Measurements from ENCODE around the gene RGS18. TPM values are rescaled to one million over a fixed set of nuclear protein-coding genes. Genes with fewer than 3 reads are reported as not detected.

RGS18 gene
- total and polyA plus RNA-seq, 4 donors, result 1.4 to 16.2 (median 7.5) TPM

DNA sequence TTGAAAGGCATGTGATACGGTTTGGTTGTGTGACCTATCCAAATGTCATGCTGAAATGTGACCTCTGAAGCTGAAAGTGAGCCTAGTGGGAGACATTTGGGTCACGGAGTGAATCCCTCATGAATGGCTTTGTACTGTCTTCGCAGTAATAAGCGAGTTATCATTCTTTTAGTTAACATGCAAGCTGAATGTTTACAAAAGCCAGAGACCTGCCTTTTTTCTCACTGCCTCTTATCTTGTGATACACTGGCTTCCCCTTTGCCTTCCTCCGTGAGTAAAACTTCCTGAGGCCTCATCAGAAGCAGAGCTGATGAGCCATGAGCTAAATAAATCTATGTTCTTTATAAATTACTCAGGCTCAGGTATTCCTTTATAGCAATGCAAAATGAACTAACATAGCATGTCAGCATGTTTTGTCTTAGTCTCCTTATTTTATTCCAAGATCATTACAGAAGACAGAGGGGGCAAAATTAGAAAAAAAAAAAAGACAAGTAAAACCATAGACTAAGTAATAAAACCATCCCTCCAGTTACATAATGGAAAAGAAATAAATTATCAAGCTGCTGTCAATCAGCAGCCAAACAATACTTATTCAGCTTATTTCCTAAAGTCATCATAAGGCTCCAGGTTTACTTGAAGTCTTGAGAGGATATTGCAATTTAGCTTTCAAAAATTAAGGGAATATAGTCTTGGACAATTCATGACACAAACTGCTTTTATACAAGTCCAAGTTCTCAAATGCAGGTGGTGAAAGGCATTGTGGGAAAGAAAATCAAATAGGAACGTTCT, 12.1 kb downstream of the RGS18 start:
- Histone ChIP-seq H3K27me3 (ENCODE audit: control insufficient read depth in 3 of 3, insufficient read depth in 3 of 3, low read length in 2 of 3) (no peaks in the 10 kb centered on the region), H3K9me3 (ENCODE audit: control insufficient read depth in 4 of 4, insufficient read depth in 3 of 4, low read length in 3 of 4) (no peaks in the 10 kb centered on the region), H3K4me3 (no peak overlapping the region), H3K4me1 (ENCODE audit: control insufficient read depth in 5 of 5, insufficient read depth in 5 of 5, low read length in 5 of 5) (no peaks in the 10 kb centered on the region), H3K27ac (ENCODE audit: low read depth in 1 of 2, low read length in 1 of 2) (no peak overlapping the region), H3K36me3 (ENCODE audit: control insufficient read depth in 4 of 4, insufficient read depth in 4 of 4, low read length in 4 of 4) (no peaks in the 10 kb centered on the region), H3K9ac (ENCODE audit: insufficient read depth in 1 of 2, low read length in 2 of 2) (no peak overlapping the region)
- WGBS, 2 donors, result 17 to 33% methylated on average over 6 of the region's 6 CpGs
- ATAC-seq (ENCODE audit: insufficient read depth, low FRiP score) (no peak), DNase-seq (no peak)
- TF ChIP-seq, protein P1, sequence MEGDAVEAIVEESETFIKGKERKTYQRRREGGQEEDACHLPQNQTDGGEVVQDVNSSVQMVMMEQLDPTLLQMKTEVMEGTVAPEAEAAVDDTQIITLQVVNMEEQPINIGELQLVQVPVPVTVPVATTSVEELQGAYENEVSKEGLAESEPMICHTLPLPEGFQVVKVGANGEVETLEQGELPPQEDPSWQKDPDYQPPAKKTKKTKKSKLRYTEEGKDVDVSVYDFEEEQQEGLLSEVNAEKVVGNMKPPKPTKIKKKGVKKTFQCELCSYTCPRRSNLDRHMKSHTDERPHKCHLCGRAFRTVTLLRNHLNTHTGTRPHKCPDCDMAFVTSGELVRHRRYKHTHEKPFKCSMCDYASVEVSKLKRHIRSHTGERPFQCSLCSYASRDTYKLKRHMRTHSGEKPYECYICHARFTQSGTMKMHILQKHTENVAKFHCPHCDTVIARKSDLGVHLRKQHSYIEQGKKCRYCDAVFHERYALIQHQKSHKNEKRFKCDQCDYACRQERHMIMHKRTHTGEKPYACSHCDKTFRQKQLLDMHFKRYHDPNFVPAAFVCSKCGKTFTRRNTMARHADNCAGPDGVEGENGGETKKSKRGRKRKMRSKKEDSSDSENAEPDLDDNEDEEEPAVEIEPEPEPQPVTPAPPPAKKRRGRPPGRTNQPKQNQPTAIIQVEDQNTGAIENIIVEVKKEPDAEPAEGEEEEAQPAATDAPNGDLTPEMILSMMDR (IDR thresholded peaks at IDR 0.05; ENCODE audit: control extremely low read depth, extremely low read depth), result no peak

DNA sequence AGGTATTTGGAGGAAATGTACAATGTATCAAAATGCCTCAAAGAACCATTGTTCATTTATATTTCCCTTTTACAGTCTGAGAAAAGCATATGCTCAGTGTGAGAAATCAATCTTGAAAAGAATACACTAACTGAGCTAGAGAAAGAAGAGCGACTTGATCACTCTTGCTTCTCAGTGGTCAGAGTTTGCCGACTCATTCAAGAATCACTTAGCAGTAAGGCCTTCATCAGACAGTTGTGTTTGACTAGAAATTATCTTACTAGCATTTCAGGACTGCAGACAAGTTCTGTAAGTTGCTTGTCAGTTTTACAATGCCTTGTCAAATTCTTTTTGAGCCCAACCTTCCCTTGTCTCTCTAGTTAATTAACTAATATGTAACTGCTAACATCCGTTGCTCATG, 12.9 kb downstream of the RGS18 start:
- Histone ChIP-seq H3K36me3 (ENCODE audit: control insufficient read depth in 4 of 4, insufficient read depth in 4 of 4, low read length in 4 of 4) (no peaks in the 10 kb centered on the region), H3K9me3 (ENCODE audit: control insufficient read depth in 4 of 4, insufficient read depth in 3 of 4, low read length in 3 of 4) (no peaks in the 10 kb centered on the region), H3K4me1 (ENCODE audit: control insufficient read depth in 5 of 5, insufficient read depth in 5 of 5, low read length in 5 of 5) (no peaks in the 10 kb centered on the region), H3K9ac (ENCODE audit: insufficient read depth in 1 of 2, low read length in 2 of 2) (no peak overlapping the region), H3K4me3 (no peak overlapping the region), H3K27ac (ENCODE audit: low read depth in 1 of 2, low read length in 1 of 2) (no peak overlapping the region), H3K27me3 (ENCODE audit: control insufficient read depth in 3 of 3, insufficient read depth in 3 of 3, low read length in 2 of 3) (no peaks in the 10 kb centered on the region)
- 58 to 75% methylated on average over 3 of the region's 3 CpGs for WGBS, 2 donors
- no peak for DNase-seq
- TF ChIP-seq, protein P1 (IDR thresholded peaks at IDR 0.05; ENCODE audit: control extremely low read depth, extremely low read depth), result no peak
- ATAC-seq (ENCODE audit: insufficient read depth, low FRiP score), result no peak

DNA sequence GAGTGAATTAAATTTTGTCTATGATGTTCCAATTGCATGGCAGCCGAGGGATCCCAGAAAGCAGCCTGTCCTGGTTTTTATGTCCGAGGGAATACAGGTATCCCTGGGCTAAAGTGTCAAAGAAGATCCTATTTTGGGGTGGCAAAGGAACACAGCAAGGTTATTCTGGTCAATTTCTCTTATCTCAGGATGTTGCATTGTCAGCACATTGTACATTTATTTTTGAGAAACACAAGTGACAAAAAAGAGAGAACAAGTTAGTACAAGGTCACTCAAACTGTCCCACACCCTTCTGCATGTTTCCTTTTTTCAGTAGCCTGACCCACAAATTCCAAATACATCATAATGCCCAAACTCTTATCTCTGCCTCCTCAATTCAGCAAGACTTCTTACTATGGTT, 17.7 kb downstream of the RGS18 start:
- Histone ChIP-seq H3K4me1 (ENCODE audit: control insufficient read depth in 5 of 5, insufficient read depth in 5 of 5, low read length in 5 of 5) (no peaks in the 10 kb centered on the region), H3K27ac (ENCODE audit: low read depth in 1 of 2, low read length in 1 of 2) (no peak overlapping the region), H3K9me3 (ENCODE audit: control insufficient read depth in 4 of 4, insufficient read depth in 3 of 4, low read length in 3 of 4) (peaks cover 0 to 3% (median 0%) of the 10 kb centered on the region in 4 donors), H3K36me3 (ENCODE audit: control insufficient read depth in 4 of 4, insufficient read depth in 4 of 4, low read length in 4 of 4) (no peaks in the 10 kb centered on the region), H3K27me3 (ENCODE audit: control insufficient read depth in 3 of 3, insufficient read depth in 3 of 3, low read length in 2 of 3) (no peaks in the 10 kb centered on the region), H3K9ac (ENCODE audit: insufficient read depth in 1 of 2, low read length in 2 of 2) (no peak overlapping the region), H3K4me3 (no peak overlapping the region)
- TF ChIP-seq, protein P1 (IDR thresholded peaks at IDR 0.05; ENCODE audit: control extremely low read depth, extremely low read depth), result no peak
- WGBS, 2 donors, result 90 to 94% methylated on average over 2 of the region's 2 CpGs
- DNase-seq (no peak), ATAC-seq (ENCODE audit: insufficient read depth, low FRiP score) (no peak)

Data from lung (tissue), 12 donors.